HT-29 (cell line): Measurements from ENCODE around the gene SPC25. TPM values are rescaled to one million over a fixed set of nuclear protein-coding genes. Genes with fewer than 3 reads are reported as not detected.

Experiments used
- DNase-seq: peaks from one replicate; pipeline ENCODE4 v3.0.0-alpha.2; 2015; ENCODE audit warnings: low spot score
- total RNA-seq: library from RNA; depleted of rRNA; stranded (reverse); fragments of >200 nt; shearing (Covaris generic); gene quantifications from 2 replicates; pipeline ENCODE4 v1.2.3, GENCODE V29; 2014; rRNA removed

The SPC25 gene
- total RNA-seq, 1 experiment from 2014 or later: 7.0 TPM

DNA sequence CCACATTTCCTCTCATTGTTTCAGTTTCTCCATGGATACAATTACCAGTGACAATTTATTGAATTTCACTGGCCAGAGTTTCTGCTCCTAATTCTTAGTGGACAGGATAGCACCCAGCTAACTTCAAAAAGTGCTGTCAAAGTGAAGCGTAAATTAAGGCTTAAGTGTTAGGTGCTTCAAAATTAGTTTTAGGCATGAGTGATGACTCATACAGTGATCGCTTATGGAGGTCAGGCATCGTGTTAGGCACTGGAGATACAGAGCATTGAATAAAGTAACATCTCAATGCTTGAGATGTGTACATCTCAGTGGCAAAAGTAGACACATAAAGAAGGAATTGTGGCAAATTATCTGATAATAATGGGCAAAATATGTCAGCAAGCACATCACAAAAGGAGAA lies 47.0 kb downstream of the SPC25 start:
- no peak for DNase-seq

DNA sequence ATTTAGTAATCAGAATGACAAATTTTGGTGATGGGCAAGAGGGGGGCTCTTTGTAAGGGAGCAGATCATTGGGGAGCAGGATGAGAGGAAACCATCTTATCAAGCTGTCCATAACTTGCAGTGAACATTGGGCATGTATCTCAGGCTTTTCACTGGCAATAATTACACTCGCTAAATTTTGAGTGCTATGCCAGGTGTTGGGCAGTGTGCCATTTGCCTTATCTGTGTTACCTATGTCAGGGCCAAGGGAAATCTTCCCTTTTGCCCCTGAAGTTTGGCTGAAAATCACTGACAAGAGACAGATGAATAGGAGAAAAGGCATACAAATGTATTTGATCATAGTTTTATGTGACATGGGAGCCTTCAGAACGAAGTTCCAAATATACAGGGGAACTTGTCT lies 48.8 kb downstream of the SPC25 start:
- DNase-seq: no peak

DNA sequence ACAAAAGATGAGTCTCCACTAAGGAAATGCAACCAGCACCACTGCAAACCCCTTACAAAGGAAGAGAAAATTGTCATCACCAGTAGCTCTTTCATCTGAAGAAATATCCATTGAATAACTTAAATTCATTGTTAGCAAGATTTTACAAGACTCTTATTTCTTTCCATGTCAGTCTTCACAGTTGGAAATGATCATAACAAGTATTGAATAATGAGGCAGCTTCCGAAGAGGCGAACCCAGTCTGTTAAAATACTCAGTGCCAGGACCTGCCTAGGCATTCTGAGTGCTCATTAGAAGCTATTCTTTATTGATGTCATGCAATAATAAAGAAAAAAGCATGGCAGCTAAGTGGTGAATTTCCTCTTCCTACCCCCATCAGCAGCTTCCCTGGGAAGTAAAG lies 54.3 kb downstream of the SPC25 start:
- no peak for DNase-seq

DNA sequence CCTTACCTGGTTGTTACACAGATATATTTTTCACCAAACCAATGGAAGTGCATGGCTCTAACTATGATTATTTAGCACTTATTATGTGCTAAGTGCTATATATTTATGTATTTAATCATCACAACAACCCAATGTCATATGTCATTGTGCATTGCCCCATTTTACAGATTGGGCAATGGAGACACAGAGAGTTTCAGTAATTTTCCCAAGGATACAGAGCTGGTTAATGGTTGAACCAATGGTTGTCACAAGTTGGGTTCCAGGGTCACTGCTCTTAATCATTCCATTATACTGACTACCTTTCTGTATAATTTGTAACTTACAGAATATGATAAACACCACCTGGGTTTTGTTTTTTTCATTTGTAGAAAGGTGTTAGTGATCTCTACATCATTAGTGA lies 58.6 kb downstream of the SPC25 start:
- DNase-seq: no peak

DNA sequence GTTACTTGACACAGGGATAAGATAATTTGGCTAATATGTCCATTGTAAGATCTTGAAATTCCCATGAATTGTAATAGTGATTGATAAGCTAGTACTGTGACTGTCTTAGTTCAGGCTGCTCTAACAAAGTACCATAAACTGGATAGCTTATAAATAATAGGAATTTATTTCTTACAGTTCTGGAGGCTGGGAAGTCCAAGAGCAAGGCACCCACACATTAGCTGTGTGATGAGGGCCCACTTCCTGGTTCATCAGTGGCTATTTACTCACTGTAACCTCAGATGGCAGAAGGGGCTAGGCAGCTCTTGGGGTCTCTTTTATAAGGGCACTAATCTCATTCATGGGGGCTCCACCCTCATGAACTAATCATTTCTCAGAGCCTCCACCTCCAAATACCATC lies 59.3 kb downstream of the SPC25 start:
- no peak for DNase-seq

DNA sequence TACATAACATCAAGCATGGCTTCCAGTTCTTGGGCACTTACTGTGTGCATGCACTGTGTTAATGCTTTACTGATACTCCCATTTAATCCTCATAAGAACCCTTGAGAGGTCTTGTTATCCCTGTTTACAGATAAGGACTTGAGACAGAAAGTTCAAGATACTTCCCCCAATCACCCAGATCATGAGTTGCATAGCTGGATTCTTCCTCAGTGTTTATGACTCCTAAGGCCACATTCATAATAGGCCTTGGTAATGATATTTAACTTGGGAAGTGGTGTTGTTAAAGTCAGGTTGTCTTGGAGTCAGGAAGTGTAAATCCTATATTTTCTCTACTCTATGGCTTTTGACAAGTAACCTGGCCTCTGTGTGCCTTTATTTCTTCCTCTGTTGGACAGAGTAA lies 65.1 kb downstream of the SPC25 start:
- no peak for DNase-seq

DNA sequence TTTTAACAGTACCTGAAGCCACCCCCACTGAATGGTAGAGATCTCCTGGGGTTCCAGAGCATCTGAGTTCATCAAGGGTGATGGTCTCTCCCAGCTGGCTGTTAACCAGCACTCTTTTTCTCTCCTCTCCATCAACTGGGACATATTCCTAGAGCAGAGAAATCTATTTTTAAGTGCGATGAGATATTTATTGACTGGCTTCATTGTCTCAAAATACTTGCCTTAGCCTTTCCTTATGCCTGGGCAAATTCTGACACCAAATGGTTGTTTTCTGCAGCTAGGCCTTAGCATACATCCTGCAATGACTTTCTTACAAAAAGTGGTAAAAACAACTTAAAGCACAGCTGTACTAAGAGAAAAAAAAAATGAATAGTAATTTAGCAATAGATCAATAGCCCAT lies 68.2 kb downstream of the SPC25 start:
- no peak for DNase-seq

DNA sequence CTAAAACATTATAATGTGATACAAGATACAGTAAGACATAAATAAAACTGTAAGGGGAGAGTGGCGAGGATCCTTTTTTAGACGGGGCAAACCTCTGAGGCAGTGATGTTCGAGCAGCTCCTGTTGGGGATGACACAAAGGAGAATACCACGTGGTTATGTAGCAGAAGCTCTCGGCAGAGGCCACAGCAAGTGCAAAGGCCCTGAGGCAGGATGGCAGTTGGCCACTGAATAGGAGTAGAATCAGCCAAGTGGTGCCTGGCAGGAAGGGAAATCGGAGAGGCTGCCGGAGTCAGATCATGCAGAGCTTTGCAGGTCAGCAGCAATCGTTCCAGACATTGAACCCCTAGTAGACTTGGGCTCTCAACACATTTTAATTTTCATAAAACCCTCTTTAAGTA lies 68.7 kb downstream of the SPC25 start:
- DNase-seq: no peak

Other genes starting within 250 kb of the SPC25 start
- gene NOSTRIN, start 87.8 kb downstream of the SPC25 start, total RNA-seq: 5.1 and 5.6 TPM in 2 replicates
- gene G6PC2, start 10.9 kb upstream of the SPC25 start, total RNA-seq: not detected in 2 replicates
- 0.08 TPM in 1 of 2 replicates, not detected in the other for gene ABCB11, start 140.9 kb upstream of the SPC25 start, total RNA-seq
- 0.33 and 0.57 TPM in 2 replicates for gene DHRS9, start 179.1 kb upstream of the SPC25 start, total RNA-seq